Naive thymus-derived CD4-positive, alpha-beta T cell (primary cell): ENCODE measurements around the gene TMC8. TPM values are rescaled to one million over a fixed set of nuclear protein-coding genes. Genes with fewer than 3 reads are reported as not detected.
"Not testable (repeated sequence)": the region's sequence is repeated elsewhere in the genome, so short reads cannot be mapped to it uniquely, and the experiment has no call there.

Source experiments
- ATAC-seq: fragments of 150-1000 bp; cut with Tn5 transposase; 2 replicates; pipeline ENCODE4 v1.10.0; 2021; ENCODE audit warnings: mild to moderate bottlenecking, moderate library complexity
- CTCF ChIA-PET: fragments of 350-600 bp; sonication (Branson Sonifier 250); formaldehyde crosslinking; loops from one replicate; lab custom pipeline; 2021; ENCODE audit warnings: antibody characterized with exemption; lab: Charles Lee
- POLR2A ChIA-PET: fragments of 350-600 bp; sonication (Branson Sonifier 250); formaldehyde crosslinking; loops from one replicate; lab custom pipeline; 2021; ENCODE audit warnings: antibody characterized with exemption, inconsistent platforms; lab: Charles Lee
- DNase-seq, 9 donors: peaks; one replicate each; pipeline versions ENCODE4 v3.0.0 to v3.0.0-alpha.2; 2020 to 2022; ENCODE audit warnings: mixed read lengths in 1 of 9
- H3K27ac ChIP-seq: one replicate; pipeline ENCODE4 v1.7.0; 2013; ENCODE audit warnings: mild to moderate bottlenecking, low read depth, low read length, moderate library complexity
- H3K27me3 ChIP-seq, 2 donors: one replicate each; pipeline ENCODE4 v1.7.0; 2013; ENCODE audit warnings: low read length in 2 of 2, mild to moderate bottlenecking in 2 of 2, moderate library complexity in 2 of 2; ENCODE audit not compliant: control insufficient read depth in 2 of 2, insufficient read depth in 2 of 2
- H3K36me3 ChIP-seq, 3 experiments: 1 replicate in 2 of 3; 2 replicates in 1 of 3; pipeline ENCODE4 v1.7.0; 2013; ENCODE audit warnings: low read length in 3 of 3, mild to moderate bottlenecking in 3 of 3, moderate library complexity in 1 of 3; ENCODE audit not compliant: insufficient read depth in 3 of 3, control insufficient read depth in 2 of 3
- H3K4me1 ChIP-seq, 2 donors: one replicate each; pipeline ENCODE4 v1.7.0; 2013; ENCODE audit warnings: low read length in 2 of 2, mild to moderate bottlenecking in 2 of 2, moderate library complexity in 1 of 2; ENCODE audit not compliant: control insufficient read depth in 2 of 2, insufficient read depth in 2 of 2
- H3K4me3 ChIP-seq: 2 replicates; pipeline ENCODE4 v1.7.0; 2013; ENCODE audit warnings: mild to moderate bottlenecking, low read length
- H3K9me3 ChIP-seq, 3 experiments: 1 replicate in 2 of 3; 2 replicates in 1 of 3; pipeline ENCODE4 v1.7.0; 2013; ENCODE audit warnings: low read length in 3 of 3; ENCODE audit not compliant: control insufficient read depth in 2 of 3
- H3K27ac Mint-ChIP-seq, 9 donors: one replicate each; pipeline ENCODE4 v1.8.0; 2020 to 2022; ENCODE audit warnings: mixed read lengths in 9 of 9, mild to moderate bottlenecking in 8 of 9, moderate library complexity in 5 of 9, inconsistent platforms in 2 of 9
- H3K27me3 Mint-ChIP-seq, 5 donors: one replicate each; pipeline ENCODE4 v1.8.0; 2021 to 2022; ENCODE audit warnings: mixed read lengths in 5 of 5, mild to moderate bottlenecking in 1 of 5
- H3K36me3 Mint-ChIP-seq, 5 donors: one replicate each; pipeline ENCODE4 v1.8.0; 2020 to 2022; ENCODE audit warnings: mixed read lengths in 5 of 5, mild to moderate bottlenecking in 3 of 5, inconsistent platforms in 1 of 5
- H3K4me1 Mint-ChIP-seq, 7 donors: one replicate each; pipeline ENCODE4 v1.8.0; 2020 to 2022; ENCODE audit warnings: mixed read lengths in 7 of 7, mild to moderate bottlenecking in 3 of 7, inconsistent platforms in 1 of 7
- H3K4me3 Mint-ChIP-seq, 10 donors: one replicate each; pipeline ENCODE4 v1.8.0; 2020 to 2022; ENCODE audit warnings: mild to moderate bottlenecking in 10 of 10, mixed read lengths in 10 of 10, moderate library complexity in 6 of 10, inconsistent platforms in 2 of 10
- H3K9me3 Mint-ChIP-seq, 11 donors: one replicate each; pipeline ENCODE4 v1.8.0; 2020 to 2022; ENCODE audit warnings: mixed read lengths in 11 of 11, mild to moderate bottlenecking in 4 of 11, inconsistent platforms in 1 of 11, moderate library complexity in 1 of 11
- intact Hi-C, 2 donors: fragments of 100-400 bp; cut with micrococcal nuclease; formaldehyde crosslinking; loops; one replicate each; pipeline ENCODE4 v1.15.1; 2023
- polyA plus RNA-seq, 2 donors: library from polyadenylated mRNA; unstranded; fragments of 300-500 nt; fragmentation: Illumina TruSeq; gene quantifications; one replicate each; pipeline ENCODE4 v1.2.3, GENCODE V29; 2021
- total RNA-seq, 6 experiments: library from RNA in 5 of 6; stranded (reverse) in 5 of 6; gene quantifications; 1 replicate in 5 of 6; 2 replicates in 1 of 6; pipeline ENCODE4 v1.2.3 and lab custom pipeline; 2021 to 2026

TMC8 gene
- total and polyA plus RNA-seq, 7 experiments from 2014 or later, result 94.4 to 593 (median 492) TPM

DNA sequence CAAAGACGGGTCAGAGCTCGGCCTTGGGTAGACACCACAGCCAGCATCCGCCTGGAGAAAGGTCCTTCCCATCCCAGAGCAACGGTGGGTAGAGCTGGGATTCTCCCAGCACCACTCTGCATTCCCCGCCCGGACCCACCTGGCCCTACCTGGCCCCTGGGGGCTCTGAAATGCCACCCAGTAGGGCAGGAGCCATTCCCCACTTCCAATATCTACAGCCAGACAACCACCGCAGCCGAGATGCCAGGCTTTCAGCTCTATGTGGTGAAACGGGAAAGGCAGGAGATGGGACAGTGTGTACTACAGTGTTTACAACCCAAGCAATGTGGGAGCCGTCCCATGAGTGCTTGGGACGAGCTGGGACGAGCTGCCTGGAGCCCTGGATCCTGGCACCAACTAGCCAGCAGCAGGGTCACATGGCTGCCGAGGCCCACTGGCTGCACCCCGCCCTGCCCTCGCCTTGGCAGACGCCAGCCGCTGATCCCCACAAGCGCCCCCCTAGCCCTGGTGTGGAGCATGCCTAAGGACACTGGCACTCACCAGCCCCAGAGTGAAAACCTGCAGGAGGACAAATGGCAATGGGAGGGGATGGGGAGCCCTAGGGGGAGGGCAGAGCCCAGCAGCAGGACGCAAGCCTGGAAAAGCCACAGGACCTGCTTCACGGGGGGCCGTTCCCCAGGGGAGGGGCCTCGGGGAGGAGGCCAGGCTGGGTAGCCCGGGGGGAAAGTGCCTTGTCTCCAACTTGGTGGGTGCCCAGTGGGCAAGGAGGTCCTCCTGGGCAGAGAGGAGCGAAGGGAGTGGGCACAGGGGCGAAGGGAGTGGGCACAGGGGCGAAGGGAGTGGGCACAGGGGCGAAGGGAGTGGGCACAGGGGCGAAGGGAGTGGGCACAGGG lies 15.5 kb upstream of the TMC8 start:
- peaks cover 21 to 46% of the 10 kb centered on the region in 2 donors for H3K4me1 ChIP-seq
- ATAC-seq, result no peak
- H3K27ac ChIP-seq, result peak overlapping the region; percentile 10
- peaks cover 3 to 30% (median 20%) of the 10 kb centered on the region in 5 donors for H3K36me3 Mint-ChIP-seq
- no peaks in the 10 kb centered on the region for H3K27me3 Mint-ChIP-seq
- peak overlapping the region; percentile 65 to 94 (median 83) for H3K27ac Mint-ChIP-seq
- H3K27me3 ChIP-seq, result no peaks in the 10 kb centered on the region
- H3K4me1 Mint-ChIP-seq, result peaks cover 32 to 63% (median 44%) of the 10 kb centered on the region in 7 donors
- H3K9me3 Mint-ChIP-seq, result peaks cover 0 to 15% (median 0%) of the 10 kb centered on the region in 11 donors
- intact Hi-C loops, result loop anchor here in 1 of 2 donors (5.0 kb wide), 1 partner anchor 137 kb away; no protein-coding TSS in a partner anchor
- peak in 2 of 9 donors; percentile 10 to 13 for DNase-seq
- no peaks in the 10 kb centered on the region for H3K9me3 ChIP-seq
- no peak overlapping the region for H3K4me3 ChIP-seq
- POLR2A ChIA-PET, result interaction anchor here (0.7 to 12.0 kb wide), 6 partner anchors 17 to 1382 kb away, joined by 3 to 463 read pairs (median 5); partner anchors contain the start of genes TMC6 and TMC8
- H3K36me3 ChIP-seq, result peaks cover 19 to 92% (median 33%) of the 10 kb centered on the region in 3 experiments
- CTCF ChIA-PET, result interaction anchor here (0.6 to 3.2 kb wide), 8 partner anchors 7 to 779 kb away, joined by 3 to 39 read pairs (median 4); no protein-coding TSS in a partner anchor
- H3K4me3 Mint-ChIP-seq, result peak overlapping the region in 2 of 10 donors; percentile 25 to 37

DNA sequence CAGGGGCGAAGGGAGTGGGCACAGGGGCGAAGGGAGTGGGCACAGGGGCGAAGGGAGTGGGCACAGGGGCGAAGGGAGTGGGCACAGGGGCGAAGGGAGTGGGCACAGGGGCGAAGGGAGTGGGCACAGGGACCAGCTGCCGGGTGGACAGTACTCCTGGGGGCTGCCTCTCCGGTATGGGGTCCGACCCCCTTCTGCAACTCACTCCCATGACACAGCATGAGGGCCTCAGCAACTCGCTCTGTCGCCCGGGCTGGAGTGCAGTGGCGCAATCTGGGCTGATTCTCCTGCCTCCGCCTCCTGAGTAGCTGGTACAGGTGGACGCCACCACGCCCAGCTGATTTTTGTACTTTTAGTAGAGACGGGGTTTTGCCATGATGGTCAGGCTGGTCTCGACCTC lies 14.8 kb upstream of the TMC8 start:
- peaks cover 32 to 64% (median 43%) of the 10 kb centered on the region in 7 donors for H3K4me1 Mint-ChIP-seq
- H3K4me3 ChIP-seq, H3K27me3 ChIP-seq, ATAC-seq, intact Hi-C loops, H3K27me3 Mint-ChIP-seq, H3K9me3 ChIP-seq, H3K4me3 Mint-ChIP-seq, H3K27ac ChIP-seq: not testable (repeated sequence)
- peak overlapping the region in 1 of 9 donors; percentile 65 for H3K27ac Mint-ChIP-seq
- POLR2A ChIA-PET, result interaction anchor here (0.6 to 12.0 kb wide), 5 partner anchors 17 to 246 kb away, joined by 3 to 463 read pairs (median 4); partner anchors contain the start of genes TMC6 and TMC8
- Histone ChIP-seq H3K4me1 (peaks cover 27 to 53% of the 10 kb centered on the region in 2 donors), H3K36me3 (peaks cover 21 to 92% (median 39%) of the 10 kb centered on the region in 3 experiments)
- peaks cover 3 to 33% (median 16%) of the 10 kb centered on the region in 5 donors for H3K36me3 Mint-ChIP-seq
- H3K9me3 Mint-ChIP-seq, result peaks cover 0 to 13% (median 0%) of the 10 kb centered on the region in 11 donors
- DNase-seq, result peak in 3 of 9 donors; percentile 6 to 14 (median 10)
- CTCF ChIA-PET, result interaction anchor here (0.6 to 1.7 kb wide), 7 partner anchors 14 to 141 kb away, joined by 3 to 5 read pairs (median 3); partner anchors contain the start of gene TMC8

DNA sequence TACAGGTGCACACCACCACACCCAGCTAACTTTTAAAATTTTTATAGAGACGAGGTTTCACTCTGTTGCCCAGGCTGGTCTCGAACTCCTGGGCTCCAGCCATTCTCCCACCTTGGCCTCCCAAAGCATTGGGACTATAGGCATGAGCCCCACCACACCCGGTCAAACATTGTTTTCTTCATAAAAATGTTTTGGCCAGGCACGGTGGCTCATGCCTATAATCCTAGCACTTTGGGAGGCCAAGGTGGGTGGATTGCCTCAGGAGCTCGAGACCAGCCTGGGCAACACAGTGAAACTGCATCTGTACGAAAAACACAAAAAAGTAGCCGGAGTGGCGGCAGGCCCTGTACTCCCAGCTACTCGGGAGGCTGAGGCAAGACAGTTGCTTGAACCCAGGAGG lies 14.2 kb upstream of the TMC8 start:
- peak overlapping the region in 2 of 9 donors; percentile 65 to 75 for H3K27ac Mint-ChIP-seq
- Histone ChIP-seq H3K9me3 (no peaks in the 10 kb centered on the region), H3K27ac (no peak overlapping the region), H3K36me3 (peaks cover 19 to 90% (median 36%) of the 10 kb centered on the region in 3 experiments), H3K4me1 (peaks cover 33 to 52% of the 10 kb centered on the region in 2 donors), H3K4me3 (no peak overlapping the region), H3K27me3 (no peaks in the 10 kb centered on the region)
- ChIA-PET POLR2A (interaction anchor here (0.6 to 12.0 kb wide), 6 partner anchors 16 to 246 kb away, joined by 3 to 463 read pairs (median 4); partner anchors contain the start of genes TMC6 and TMC8), CTCF (interaction anchor here (0.7 to 1.7 kb wide), 6 partner anchors 14 to 644 kb away, joined by 3 to 5 read pairs (median 4); partner anchors contain the start of gene TMC8)
- ATAC-seq (no peak), DNase-seq (peak in 1 of 9 donors; percentile 4)
- intact Hi-C loops, result no loop called here
- peaks cover 36 to 66% (median 43%) of the 10 kb centered on the region in 7 donors for H3K4me1 Mint-ChIP-seq
- H3K9me3 Mint-ChIP-seq, result peaks cover 0 to 10% (median 0%) of the 10 kb centered on the region in 11 donors
- H3K27me3 Mint-ChIP-seq, result no peaks in the 10 kb centered on the region
- H3K4me3 Mint-ChIP-seq, result peak overlapping the region in 1 of 10 donors; percentile 77
- H3K36me3 Mint-ChIP-seq, result peaks cover 3 to 37% (median 15%) of the 10 kb centered on the region in 5 donors

DNA sequence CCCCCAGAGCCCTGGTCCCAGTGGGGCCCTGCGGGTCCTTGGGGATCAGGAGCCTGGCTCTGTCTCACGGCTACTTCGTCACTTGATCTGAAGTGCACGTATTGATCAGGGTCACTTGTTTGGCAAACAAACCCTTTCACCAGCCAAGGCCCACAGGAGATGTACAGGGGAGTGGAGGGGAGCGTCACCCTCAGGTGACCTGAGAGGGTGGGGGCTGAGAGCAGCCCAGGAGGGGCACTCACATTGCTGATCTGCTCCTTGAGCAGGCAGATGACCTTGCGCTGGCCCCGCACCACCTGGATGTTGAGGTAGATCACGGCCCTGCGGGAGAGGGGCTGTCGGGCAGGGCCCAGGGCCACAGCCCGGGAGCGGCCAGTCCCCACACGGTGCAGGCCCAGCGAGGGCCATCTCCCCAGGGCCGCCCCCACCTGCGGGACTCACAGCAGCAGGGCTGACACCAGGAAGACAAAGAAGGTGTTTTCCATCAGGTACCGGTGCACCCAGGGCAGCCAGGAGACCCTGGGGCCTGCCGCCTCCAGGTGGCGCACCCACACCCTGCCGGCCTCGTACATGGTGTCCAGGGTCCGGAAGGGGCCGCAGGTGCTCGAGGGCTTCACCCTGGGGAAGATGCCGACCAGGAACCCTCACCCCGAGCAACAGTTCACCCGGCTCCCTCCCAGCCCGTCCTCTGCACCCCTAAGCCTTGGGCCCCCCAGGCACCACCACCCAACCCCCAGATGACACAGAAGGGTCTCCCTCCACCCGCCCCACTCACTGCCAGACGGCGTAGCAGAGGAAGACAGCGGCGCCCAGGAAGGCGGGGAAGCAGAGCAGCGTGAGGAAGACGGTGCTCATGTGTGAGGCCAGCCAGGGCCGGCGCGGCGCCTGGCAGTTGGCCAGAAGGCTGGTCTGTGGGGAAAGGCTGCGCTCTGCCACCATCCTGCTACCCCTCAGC lies 13.3 kb upstream of the TMC8 start:
- Histone ChIP-seq H3K4me3 (no peak overlapping the region), H3K9me3 (no peaks in the 10 kb centered on the region), H3K27ac (peak overlapping the region; percentile 44), H3K27me3 (no peaks in the 10 kb centered on the region), H3K4me1 (peaks cover 42 to 57% of the 10 kb centered on the region in 2 donors), H3K36me3 (peaks cover 11 to 84% (median 29%) of the 10 kb centered on the region in 3 experiments)
- peak overlapping the region in 7 of 10 donors; percentile 4 to 93 (median 42) for H3K4me3 Mint-ChIP-seq
- ATAC-seq, result no peak
- H3K27ac Mint-ChIP-seq, result peak overlapping the region; percentile 38 to 87 (median 77)
- H3K27me3 Mint-ChIP-seq, result no peaks in the 10 kb centered on the region
- DNase-seq, result peak in 1 of 9 donors; percentile 39
- intact Hi-C loops, result loop anchor here in 1 of 2 donors (1.0 kb wide), 1 partner anchor 17 kb away; no protein-coding TSS in a partner anchor
- ChIA-PET CTCF (interaction anchor here (0.5 to 5.8 kb wide), 5 partner anchors 13 to 66 kb away, joined by 3 to 59 read pairs (median 5); no protein-coding TSS in a partner anchor), POLR2A (interaction anchor here (0.6 to 25.2 kb wide), 9 partner anchors 9 to 159 kb away, joined by 3 to 898 read pairs (median 5); partner anchors contain the start of genes C17orf99, TMC6, TMC8 and TNRC6C)
- H3K9me3 Mint-ChIP-seq, result peaks cover 0 to 14% (median 0%) of the 10 kb centered on the region in 11 donors
- H3K36me3 Mint-ChIP-seq, result peaks cover 3 to 37% (median 15%) of the 10 kb centered on the region in 5 donors
- H3K4me1 Mint-ChIP-seq, result peaks cover 42 to 74% (median 51%) of the 10 kb centered on the region in 7 donors

DNA sequence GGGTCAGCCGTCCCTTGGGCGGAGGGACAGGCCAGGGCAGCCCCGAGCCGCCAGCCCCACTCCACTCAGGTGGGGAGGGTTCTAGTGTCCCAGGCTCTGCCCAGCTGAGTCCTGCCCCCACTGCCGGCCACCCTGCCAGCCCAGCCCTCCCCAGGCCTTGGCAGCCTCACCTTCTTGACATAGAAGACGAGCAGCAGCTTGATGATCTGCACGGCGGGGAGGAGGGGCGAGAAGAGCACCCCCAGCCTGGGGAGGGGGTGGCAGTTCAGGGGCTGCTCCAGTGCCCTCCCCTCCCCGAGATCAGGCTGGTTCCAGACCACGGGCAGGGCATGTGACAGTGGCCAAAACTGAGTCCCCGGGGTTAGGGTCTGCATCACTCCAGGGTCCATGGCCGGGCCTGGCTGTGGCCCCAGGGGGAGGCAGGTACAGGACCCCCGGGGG lies 11.8 kb upstream of the TMC8 start:
- peak overlapping the region in 1 of 9 donors; percentile 25 for H3K27ac Mint-ChIP-seq
- peak overlapping the region in 2 of 10 donors; percentile 77 to 93 for H3K4me3 Mint-ChIP-seq

More for the DNA sequence above, 11.8 kb upstream of the TMC8 start:
- CTCF ChIA-PET, result interaction anchor here (0.6 to 5.8 kb wide), 4 partner anchors 11 to 1405 kb away, joined by 3 to 59 read pairs (median 3); partner anchors contain the start of gene TMC8
- H3K4me1 Mint-ChIP-seq, result peaks cover 40 to 74% (median 54%) of the 10 kb centered on the region in 7 donors
- H3K4me1 ChIP-seq, result peaks cover 45 to 62% of the 10 kb centered on the region in 2 donors
- no peak overlapping the region for H3K27ac ChIP-seq
- peaks cover 19 to 84% (median 30%) of the 10 kb centered on the region in 3 experiments for H3K36me3 ChIP-seq
- H3K27me3 ChIP-seq, result no peaks in the 10 kb centered on the region
- intact Hi-C loops, result no loop called here
- peaks cover 0 to 8% (median 0%) of the 10 kb centered on the region in 11 donors for H3K9me3 Mint-ChIP-seq
- no peaks in the 10 kb centered on the region for H3K9me3 ChIP-seq
- H3K36me3 Mint-ChIP-seq, result peaks cover 2 to 41% (median 17%) of the 10 kb centered on the region in 5 donors
- no peak overlapping the region for H3K4me3 ChIP-seq
- no peaks in the 10 kb centered on the region for H3K27me3 Mint-ChIP-seq
- POLR2A ChIA-PET, result interaction anchor here (1.0 to 27.3 kb wide), 7 partner anchors 8 to 160 kb away, joined by 3 to 898 read pairs (median 5); partner anchors contain the start of genes C17orf99, TMC6, TMC8 and TNRC6C
- no peak for ATAC-seq
- peak in 2 of 9 donors; percentile 8 to 14 for DNase-seq
